ENCODE measurements around the gene AK2.
"Not testable (repeated sequence)": the region's sequence is repeated elsewhere in the genome, so short reads cannot be mapped to it uniquely, and the experiment has no call there.

The AK2 gene

GRCh38 chr1:32978854-32979253 is 57.8 kb downstream of the AK2 start:
- no peaks in the 10 kb centered on the region for H3K79me2 ChIP-seq (ENCODE audit: insufficient read depth, low read length)
- no peak overlapping the region for H3K9ac ChIP-seq (ENCODE audit: low read depth, low read length)
- H4K20me1 ChIP-seq (ENCODE audit: insufficient read depth, low read length): no peaks in the 10 kb centered on the region
- no peak for DNase-seq
- H3K36me3 ChIP-seq (ENCODE audit: insufficient read depth, low read length): no peaks in the 10 kb centered on the region
- H3K27ac ChIP-seq (ENCODE audit: low read length): no peak overlapping the region
- no peaks in the 10 kb centered on the region for H3K27me3 ChIP-seq (ENCODE audit: insufficient read depth, low read length, poor library complexity)
- H3K4me3 ChIP-seq (ENCODE audit: low read depth in 1 of 2, low read length in 2 of 2): no peak overlapping the region
- no peak for TF ChIP-seq EZH2 (IDR thresholded peaks at IDR 0.05; ENCODE audit: borderline replicate concordance, low read depth, low read length, severe bottlenecking)
- no peak for TF ChIP-seq CTCF (IDR thresholded peaks at IDR 0.05; ENCODE audit: borderline replicate concordance, extremely low read depth, low read length, poor library complexity, severe bottlenecking)
- no peaks in the 10 kb centered on the region for H3K9me3 ChIP-seq (ENCODE audit: insufficient read depth, low read length, severe bottlenecking)
- H2AFZ ChIP-seq (ENCODE audit: low read depth, low read length): no peak overlapping the region
- ATAC-seq (ENCODE audit: insufficient read depth, low read depth): no peak
- no peaks in the 10 kb centered on the region for H3K4me1 ChIP-seq (ENCODE audit: insufficient read depth, low read length)
- H3K4me2 ChIP-seq (ENCODE audit: insufficient read depth, low read length): no peak overlapping the region

GRCh38 chr1:32977546-32978087 is 59.1 kb downstream of the AK2 start:
- no peaks in the 10 kb centered on the region for H3K4me1 ChIP-seq (ENCODE audit: insufficient read depth, low read length)
- no peak overlapping the region for H3K4me3 ChIP-seq (ENCODE audit: low read depth in 1 of 2, low read length in 2 of 2)
- H2AFZ ChIP-seq (ENCODE audit: low read depth, low read length): no peak overlapping the region
- no peak overlapping the region for H3K9ac ChIP-seq (ENCODE audit: low read depth, low read length)
- DNase-seq (no peak), ATAC-seq (ENCODE audit: insufficient read depth, low read depth) (no peak)
- no peaks in the 10 kb centered on the region for H3K36me3 ChIP-seq (ENCODE audit: insufficient read depth, low read length)
- no peaks in the 10 kb centered on the region for H3K79me2 ChIP-seq (ENCODE audit: insufficient read depth, low read length)
- H3K27me3 ChIP-seq (ENCODE audit: insufficient read depth, low read length, poor library complexity): no peaks in the 10 kb centered on the region
- no peak overlapping the region for H3K4me2 ChIP-seq (ENCODE audit: insufficient read depth, low read length)
- no peaks in the 10 kb centered on the region for H3K9me3 ChIP-seq (ENCODE audit: insufficient read depth, low read length, severe bottlenecking)
- TF ChIP-seq EZH2 (IDR thresholded peaks at IDR 0.05; ENCODE audit: borderline replicate concordance, low read depth, low read length, severe bottlenecking) (no peak), CTCF (IDR thresholded peaks at IDR 0.05; ENCODE audit: borderline replicate concordance, extremely low read depth, low read length, poor library complexity, severe bottlenecking) (no peak)
- no peaks in the 10 kb centered on the region for H4K20me1 ChIP-seq (ENCODE audit: insufficient read depth, low read length)
- no peak overlapping the region for H3K27ac ChIP-seq (ENCODE audit: low read length)

GRCh38 chr1:32975055-32975454 is 61.6 kb downstream of the AK2 start:
- not testable (repeated sequence) for H3K9me3 ChIP-seq (ENCODE audit: insufficient read depth, low read length, severe bottlenecking); H3K4me2 ChIP-seq (ENCODE audit: insufficient read depth, low read length); H3K27me3 ChIP-seq (ENCODE audit: insufficient read depth, low read length, poor library complexity); ATAC-seq (ENCODE audit: insufficient read depth, low read depth); H3K4me1 ChIP-seq (ENCODE audit: insufficient read depth, low read length); H4K20me1 ChIP-seq (ENCODE audit: insufficient read depth, low read length); DNase-seq; H3K27ac ChIP-seq (ENCODE audit: low read length); H3K4me3 ChIP-seq (ENCODE audit: low read depth in 1 of 2, low read length in 2 of 2); H3K9ac ChIP-seq (ENCODE audit: low read depth, low read length); H2AFZ ChIP-seq (ENCODE audit: low read depth, low read length); H3K36me3 ChIP-seq (ENCODE audit: insufficient read depth, low read length); H3K79me2 ChIP-seq (ENCODE audit: insufficient read depth, low read length)

- H3K9ac ChIP-seq (ENCODE audit: low read depth, low read length); ATAC-seq (ENCODE audit: insufficient read depth, low read depth); H3K4me1 ChIP-seq (ENCODE audit: insufficient read depth, low read length); DNase-seq; H3K27ac ChIP-seq (ENCODE audit: low read length); H3K36me3 ChIP-seq (ENCODE audit: insufficient read depth, low read length); H2AFZ ChIP-seq (ENCODE audit: low read depth, low read length); H4K20me1 ChIP-seq (ENCODE audit: insufficient read depth, low read length); H3K79me2 ChIP-seq (ENCODE audit: insufficient read depth, low read length); H3K9me3 ChIP-seq (ENCODE audit: insufficient read depth, low read length, severe bottlenecking); H3K4me2 ChIP-seq (ENCODE audit: insufficient read depth, low read length); H3K4me3 ChIP-seq (ENCODE audit: low read depth in 1 of 2, low read length in 2 of 2); H3K27me3 ChIP-seq (ENCODE audit: insufficient read depth, low read length, poor library complexity): not testable (repeated sequence)
These were observed 63.2 kb downstream of the AK2 start for GRCh38 chr1:32973458-32973857.
